GM10266 (cell line): Measurements from ENCODE around the gene GRID1.

ENCODE experiments used
- DNase-seq: peaks from one replicate; pipeline ENCODE4 v3.0.0; 2012; ENCODE audit errors: extremely low spot score
- CTCF ChIP-seq: IDR thresholded peaks from 2 replicates; pipeline ENCODE4 v1.5.1; 2012; ENCODE audit warnings: mild to moderate bottlenecking, low read depth; ENCODE audit not compliant: control insufficient read depth, insufficient read depth; ENCODE audit errors: missing control alignments

Gene GRID1

GRCh38 chr10:86090807-86091206 is 275.8 kb downstream of the GRID1 start:
- TF ChIP-seq CTCF = no peak
- no peak for DNase-seq

GRCh38 chr10:86087716-86088115 is 278.9 kb downstream of the GRID1 start:
- no peak for TF ChIP-seq CTCF
- DNase-seq = no peak

- DNase-seq = no peak
- no peak for TF ChIP-seq CTCF
These were observed 280.2 kb downstream of the GRID1 start for GRCh38 chr10:86086418-86086817.

- no peak for TF ChIP-seq CTCF
These were observed 280.9 kb downstream of the GRID1 start for GRCh38 chr10:86085686-86086085.

GRCh38 chr10:86085136-86085535 is 281.5 kb downstream of the GRID1 start:
- no peak for TF ChIP-seq CTCF
- DNase-seq = no peak

More at GRCh38 chr10:86085686-86086085, 280.9 kb downstream of the GRID1 start:
- no peak for DNase-seq

- no peak for TF ChIP-seq CTCF
- DNase-seq = no peak
These were observed 282.0 kb downstream of the GRID1 start for GRCh38 chr10:86084585-86084984.

GRCh38 chr10:86083664-86084175 is 282.9 kb downstream of the GRID1 start:
- TF ChIP-seq CTCF = no peak
- DNase-seq = no peak
